HUES6 (cell line): ENCODE results near the gene ANGPTL4.
"Not testable (repeated sequence)": the region's sequence is repeated elsewhere in the genome, so short reads cannot be mapped to it uniquely, and the experiment has no call there.

ENCODE experiments used
- H3K27ac ChIP-seq: 2 replicates; pipeline ENCODE4 v1.7.0; 2013; ENCODE audit warnings: low read depth, mild to moderate bottlenecking, low read length, inconsistent platforms
- H3K27me3 ChIP-seq: 2 replicates; pipeline ENCODE4 v1.6.1; 2013; ENCODE audit warnings: low read length; ENCODE audit not compliant: control insufficient read depth, insufficient read depth
- H3K36me3 ChIP-seq: 2 replicates; pipeline ENCODE4 v1.6.1; 2013; ENCODE audit warnings: low read length; ENCODE audit not compliant: control insufficient read depth, insufficient read depth
- H3K4me1 ChIP-seq: 2 replicates; pipeline ENCODE4 v1.6.1; 2013; ENCODE audit warnings: low read length; ENCODE audit not compliant: control insufficient read depth, insufficient read depth
- H3K4me3 ChIP-seq: 2 replicates; pipeline ENCODE4 v1.5.1; 2013; ENCODE audit warnings: low read depth, low read length
- H3K9ac ChIP-seq: one replicate; pipeline ENCODE4 v1.6.1; 2013; ENCODE audit warnings: mild to moderate bottlenecking, low read length
- H3K9me3 ChIP-seq: 2 replicates; pipeline ENCODE4 v1.6.1; 2013; ENCODE audit warnings: low read depth, low read length; ENCODE audit not compliant: control insufficient read depth, insufficient read depth

Gene ANGPTL4

DNA sequence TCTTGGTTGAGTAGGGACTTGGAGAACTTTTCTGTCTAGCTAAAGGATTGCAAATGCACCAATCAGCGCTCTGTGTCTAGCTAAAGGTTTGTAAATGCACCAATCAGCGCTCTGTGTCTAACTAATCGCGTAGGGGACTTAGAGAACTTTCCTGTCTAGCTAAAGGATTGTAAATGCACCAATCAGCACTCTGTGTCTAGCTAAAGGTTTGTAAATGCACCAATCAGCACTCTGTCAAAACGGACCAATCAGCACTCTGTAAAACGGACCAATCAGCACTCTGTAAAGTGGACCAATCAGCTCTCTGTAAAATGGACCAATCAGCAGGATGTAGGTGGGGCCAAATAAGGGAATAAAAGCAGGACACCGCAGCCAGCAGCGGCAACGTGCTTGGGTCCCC lies 22.5 kb downstream of the ANGPTL4 start:
- H3K27me3 ChIP-seq, H3K4me3 ChIP-seq, H3K36me3 ChIP-seq, H3K4me1 ChIP-seq, H3K9ac ChIP-seq, H3K27ac ChIP-seq: not testable (repeated sequence)
- H3K9me3 ChIP-seq: peaks cover 12% of the 10 kb centered on the region; the same call in 1 of the 2 replicates

DNA sequence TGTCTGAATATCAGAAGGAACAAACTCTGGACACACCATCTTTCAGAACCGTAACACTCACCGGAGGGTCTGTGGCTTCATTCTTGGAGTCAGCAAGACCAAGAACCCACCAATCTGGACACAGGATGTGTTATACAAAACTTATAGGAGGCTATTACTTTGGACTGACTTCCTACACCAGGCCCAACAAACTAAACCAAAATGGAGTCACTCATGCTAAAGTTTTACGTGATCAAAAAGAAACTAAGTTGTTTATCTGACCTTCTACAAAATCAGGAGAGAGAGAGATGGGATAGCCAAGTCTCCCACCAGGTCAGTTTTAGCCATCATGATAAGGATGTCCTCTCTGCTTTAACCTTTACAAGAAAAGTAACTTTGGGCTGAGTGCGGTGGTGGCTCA lies 23.0 kb downstream of the ANGPTL4 start:
- peaks cover 11% of the 10 kb centered on the region for H3K4me1 ChIP-seq
- no peak overlapping the region for H3K27ac ChIP-seq

DNA sequence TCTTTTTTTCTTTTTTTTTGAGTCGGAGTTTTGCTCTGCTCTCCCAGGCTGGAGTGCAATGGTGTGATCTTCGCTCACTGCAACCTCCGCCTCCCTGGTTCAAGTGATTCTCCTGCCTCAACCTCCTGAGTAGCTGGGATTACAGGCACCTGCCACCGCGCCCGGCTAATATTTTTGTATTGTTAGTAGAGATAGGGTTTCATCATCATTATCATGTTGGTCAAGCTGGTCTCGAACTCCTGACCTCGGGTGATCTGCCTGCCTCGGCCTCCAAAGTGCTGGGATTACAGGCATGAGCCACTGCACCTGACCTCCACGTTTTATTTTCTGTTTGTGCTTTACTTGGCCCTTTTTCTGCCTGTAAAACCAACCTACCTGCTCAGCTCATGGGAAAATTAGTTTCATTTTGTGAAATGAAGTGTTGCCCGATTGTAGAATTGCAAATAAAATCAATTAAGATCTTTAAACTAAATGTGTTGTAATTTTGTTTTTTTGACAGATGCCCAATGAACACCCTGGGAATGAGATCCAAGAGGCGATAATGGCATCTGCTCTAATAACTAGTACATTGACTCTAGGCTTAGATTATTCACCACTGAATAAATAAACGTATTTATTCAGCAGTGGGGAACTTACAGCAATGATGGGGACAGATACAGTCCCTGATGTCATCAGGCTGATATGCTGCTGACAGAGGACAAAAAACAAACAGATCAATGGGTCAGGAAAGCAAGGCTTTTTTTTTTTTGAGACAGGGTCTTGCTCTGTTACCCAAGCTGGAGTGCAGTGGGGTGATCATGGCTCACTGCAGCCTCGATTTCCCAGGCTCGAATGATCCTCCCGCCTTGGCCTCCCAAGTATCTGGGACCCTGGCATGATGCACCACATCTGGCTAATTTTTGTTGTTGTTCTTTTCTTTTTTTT lies 24.0 kb downstream of the ANGPTL4 start:
- no peak overlapping the region for H3K9ac ChIP-seq
- H3K4me3 ChIP-seq: no peak overlapping the region
- peaks cover 12% of the 10 kb centered on the region; the same call in 1 of the 2 replicates for H3K9me3 ChIP-seq
- peaks cover 11% of the 10 kb centered on the region for H3K4me1 ChIP-seq
- no peak overlapping the region for H3K27ac ChIP-seq
- no peaks in the 10 kb centered on the region for H3K27me3 ChIP-seq
- H3K36me3 ChIP-seq: peaks cover 3% of the 10 kb centered on the region; the same call in 1 of the 2 replicates

More for the DNA sequence above, 23.0 kb downstream of the ANGPTL4 start:
- Histone ChIP-seq H3K9ac (no peak overlapping the region), H3K9me3 (peaks cover 12% of the 10 kb centered on the region; the same call in 1 of the 2 replicates), H3K36me3 (peaks cover 3% of the 10 kb centered on the region; the same call in 1 of the 2 replicates), H3K27me3 (no peaks in the 10 kb centered on the region), H3K4me3 (no peak overlapping the region)

- peaks cover 11% of the 10 kb centered on the region for H3K4me1 ChIP-seq
- H3K27ac ChIP-seq: no peak overlapping the region
- H3K9me3 ChIP-seq: peaks cover 12% of the 10 kb centered on the region; the same call in 1 of the 2 replicates
- H3K36me3 ChIP-seq: peaks cover 3% of the 10 kb centered on the region; the same call in 1 of the 2 replicates
- no peak overlapping the region for H3K4me3 ChIP-seq
- H3K9ac ChIP-seq: no peak overlapping the region
- no peaks in the 10 kb centered on the region for H3K27me3 ChIP-seq
These were observed 24.6 kb downstream of the ANGPTL4 start for GRCh38 chr19:8388612-8388958.

GRCh38 chr19:8389891-8390616 lies 26.1 kb downstream of the ANGPTL4 start, which contains the start of gene RAB11B:
Gene RAB11B (plus strand): TSS chr19:8390360. CDS start chr19:8390417, 57 bp downstream.
- Histone ChIP-seq H3K9me3 (peaks cover 12% of the 10 kb centered on the region; the same call in 1 of the 2 replicates), H3K9ac (peak within 1 kb of the TSS; percentile 100), H3K27me3 (no peaks in the 10 kb centered on the region), H3K27ac (peak within 1 kb of the TSS; percentile 99), H3K4me3 (peak within 1 kb of the TSS; percentile 89), H3K36me3 (peaks cover 3% of the 10 kb centered on the region; the same call in 1 of the 2 replicates), H3K4me1 (peaks cover 11% of the 10 kb centered on the region)

DNA sequence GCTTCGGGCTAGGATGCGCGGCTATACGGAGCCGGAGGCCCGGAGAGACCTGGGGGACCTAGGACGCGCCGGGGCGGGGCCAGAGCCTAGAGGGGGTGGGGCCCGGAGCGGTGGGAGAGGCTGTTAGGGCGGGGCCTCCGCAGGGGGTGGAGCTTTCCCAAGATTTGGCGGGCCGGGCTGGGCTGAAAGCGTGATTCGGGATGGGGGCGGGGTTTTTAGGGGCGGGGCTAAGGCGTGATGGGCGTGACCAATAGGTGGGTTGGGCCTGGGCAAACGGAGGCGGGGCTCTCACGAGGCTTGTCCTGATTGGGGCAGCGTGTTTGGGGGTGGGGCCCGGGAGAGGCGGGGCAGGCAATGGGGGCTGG lies 26.6 kb downstream of the ANGPTL4 start:
- Histone ChIP-seq H3K36me3 (peaks cover 3% of the 10 kb centered on the region; the same call in 1 of the 2 replicates), H3K9ac (peak overlapping the region; percentile 100), H3K4me3 (peak overlapping the region; percentile 89), H3K27ac (peak overlapping the region; percentile 99), H3K9me3 (peaks cover 12% of the 10 kb centered on the region; the same call in 1 of the 2 replicates), H3K27me3 (no peaks in the 10 kb centered on the region), H3K4me1 (peaks cover 11% of the 10 kb centered on the region)

- Histone ChIP-seq H3K27me3 (no peaks in the 10 kb centered on the region), H3K27ac (no peak overlapping the region), H3K9me3 (peaks cover 8% of the 10 kb centered on the region; the same call in 1 of the 2 replicates), H3K4me1 (peaks cover 11% of the 10 kb centered on the region), H3K36me3 (peaks cover 3% of the 10 kb centered on the region; the same call in 1 of the 2 replicates), H3K9ac (no peak overlapping the region), H3K4me3 (peak overlapping the region; percentile 50)
These were observed 27.5 kb downstream of the ANGPTL4 start for GRCh38 chr19:8391198-8392016.

GRCh38 chr19:8392017-8392591 lies 28.1 kb downstream of the ANGPTL4 start:
- Histone ChIP-seq H3K27me3 (no peaks in the 10 kb centered on the region), H3K4me1 (peaks cover 14% of the 10 kb centered on the region), H3K4me3 (no peak overlapping the region), H3K9me3 (peaks cover under 1% of the 10 kb centered on the region; the same call in 1 of the 2 replicates), H3K9ac (no peak overlapping the region), H3K36me3 (no peaks in the 10 kb centered on the region), H3K27ac (no peak overlapping the region)

DNA sequence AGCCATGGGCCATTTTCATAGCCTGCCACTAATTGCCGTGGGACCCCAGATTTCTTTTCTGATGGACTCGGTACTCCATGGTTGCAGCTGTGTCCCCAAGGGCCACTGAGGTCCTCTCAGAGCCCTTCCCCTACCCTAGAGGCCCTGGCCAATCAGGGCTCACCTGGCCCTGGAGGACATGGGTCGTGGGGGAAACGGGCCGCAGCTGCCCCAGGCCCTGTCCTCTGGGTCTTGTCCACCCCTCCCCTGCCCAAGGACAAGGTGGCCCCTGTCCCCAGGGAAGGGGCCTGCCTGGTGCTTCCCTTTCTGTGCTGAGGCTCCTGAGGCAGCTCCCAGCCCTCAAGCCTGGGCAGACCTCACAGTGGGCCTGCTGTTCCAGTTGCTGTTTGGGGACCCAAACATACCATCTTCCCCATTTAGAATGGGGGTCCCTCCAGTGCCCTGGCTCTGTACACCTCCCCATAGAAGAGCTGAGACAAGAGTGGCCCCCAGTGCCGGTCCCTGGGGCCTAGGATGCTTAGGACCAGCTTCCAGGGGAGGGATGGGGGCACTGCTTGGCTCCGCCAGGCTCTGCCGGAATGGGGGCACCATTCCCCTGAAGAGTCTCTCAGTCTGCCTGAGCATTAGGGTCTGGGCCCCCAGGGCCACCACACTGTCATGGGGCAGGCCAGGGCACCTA lies 29.4 kb downstream of the ANGPTL4 start:
- Histone ChIP-seq H3K4me3 (no peak overlapping the region), H3K4me1 (peaks cover 25% of the 10 kb centered on the region), H3K9me3 (no peaks in the 10 kb centered on the region), H3K9ac (no peak overlapping the region), H3K27me3 (no peaks in the 10 kb centered on the region), H3K27ac (no peak overlapping the region), H3K36me3 (peaks cover 3% of the 10 kb centered on the region; the same call in 1 of the 2 replicates)

DNA sequence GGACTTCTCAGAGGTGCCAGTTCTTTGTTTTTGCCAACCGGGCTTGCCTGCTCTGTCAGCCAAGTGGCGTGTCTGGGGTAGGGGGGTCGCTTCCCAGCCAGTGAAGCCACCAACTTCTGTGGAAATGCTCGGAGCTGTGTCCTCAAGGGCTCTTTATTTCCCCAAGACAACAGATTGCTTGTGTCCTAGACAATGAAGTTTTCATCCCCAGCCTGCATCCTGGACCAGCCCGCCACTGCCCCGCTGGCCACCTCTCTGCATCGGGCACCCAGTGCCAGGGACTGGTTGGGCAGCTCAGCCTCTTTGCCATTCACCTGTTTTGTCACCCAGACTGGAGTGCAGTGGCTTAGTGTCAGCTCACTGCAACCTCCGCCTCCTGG lies 29.9 kb downstream of the ANGPTL4 start:
- Histone ChIP-seq H3K4me1 (peaks cover 27% of the 10 kb centered on the region), H3K27ac (no peak overlapping the region), H3K4me3 (no peak overlapping the region), H3K27me3 (no peaks in the 10 kb centered on the region), H3K36me3 (peaks cover 4% of the 10 kb centered on the region; the same call in 1 of the 2 replicates), H3K9ac (no peak overlapping the region), H3K9me3 (no peaks in the 10 kb centered on the region)
